HEK293T (cell line): Measurements from ENCODE around the gene TRAPPC12.

ENCODE experiments used
- CTCF ChIA-PET: fragments of 350-600 bp; formaldehyde crosslinking; extraction: SDS; loops from one replicate; lab custom pipeline; 2021; ENCODE audit warnings: antibody characterized with exemption, inconsistent platforms; lab: Yijun Ruan, JAX
- POLR2A ChIA-PET: fragments of 350-600 bp; formaldehyde crosslinking; extraction: SDS; loops from one replicate; lab custom pipeline; 2020; ENCODE audit warnings: antibody characterized with exemption, inconsistent platforms; lab: Yijun Ruan, JAX
- DNase-seq: peaks from one replicate; pipeline ENCODE4 v3.0.0; 2012; ENCODE audit warnings: mixed read lengths; ENCODE audit errors: extremely low spot score
- ARNT ChIP-seq: fragments of 450-650 bp; IDR thresholded peaks from 2 replicates; pipeline ENCODE4 v1.6.1; 2017; ENCODE audit warnings: mild to moderate bottlenecking
- BHLHE40 ChIP-seq: fragments of 450-650 bp; IDR thresholded peaks from 2 replicates; pipeline ENCODE4 v1.6.1; 2016; ENCODE audit warnings: mild to moderate bottlenecking, moderate library complexity, borderline replicate concordance
- CTBP1 ChIP-seq: fragments of 450-650 bp; IDR thresholded peaks from 2 replicates; pipeline ENCODE4 v1.6.1; 2016; ENCODE audit warnings: borderline replicate concordance
- ELF4 ChIP-seq: fragments of 450-650 bp; IDR thresholded peaks from 2 replicates; pipeline ENCODE4 v1.6.1; 2017; ENCODE audit warnings: antibody characterized with exemption
- FOXA1 ChIP-seq: fragments of 450-650 bp; IDR thresholded peaks from 2 replicates; pipeline ENCODE4 v1.6.1; 2016; ENCODE audit warnings: mild to moderate bottlenecking
- FOXK2 ChIP-seq: fragments of 450-650 bp; IDR thresholded peaks from 2 replicates; pipeline ENCODE4 v1.6.1; 2016; ENCODE audit warnings: mild to moderate bottlenecking
- FOXM1 ChIP-seq: fragments of 450-650 bp; IDR thresholded peaks from 2 replicates; pipeline ENCODE4 v1.6.1; 2017; ENCODE audit warnings: mild to moderate bottlenecking, borderline replicate concordance
- HDGF ChIP-seq: fragments of 450-650 bp; IDR thresholded peaks from 2 replicates; pipeline ENCODE4 v1.6.1; 2017; ENCODE audit warnings: antibody characterized with exemption, borderline replicate concordance
- L3MBTL2 ChIP-seq: fragments of 450-650 bp; conservative IDR thresholded peaks from 2 replicates; pipeline ENCODE4 v1.6.1; 2016; ENCODE audit warnings: mild to moderate bottlenecking
- LEF1 ChIP-seq: fragments of 450-650 bp; IDR thresholded peaks from 2 replicates; pipeline ENCODE4 v1.6.1; 2017; ENCODE audit warnings: mild to moderate bottlenecking, borderline replicate concordance
- NFRKB ChIP-seq: fragments of 450-650 bp; IDR thresholded peaks from 2 replicates; pipeline ENCODE4 v1.6.1; 2016; ENCODE audit warnings: mild to moderate bottlenecking, moderate library complexity
- PKNOX1 ChIP-seq: fragments of 450-650 bp; IDR thresholded peaks from 2 replicates; pipeline ENCODE4 v1.6.1; 2016
- SP1 ChIP-seq: fragments of 450-650 bp; IDR thresholded peaks from 2 replicates; pipeline ENCODE4 v1.6.1; 2017
- SUZ12 ChIP-seq: fragments of 450-650 bp; IDR thresholded peaks from 2 replicates; pipeline ENCODE4 v1.6.1; 2016; ENCODE audit warnings: mild to moderate bottlenecking
- TARDBP ChIP-seq: fragments of 450-650 bp; IDR thresholded peaks from 2 replicates; pipeline ENCODE4 v1.6.1; 2016
- ZNF384 ChIP-seq: fragments of 450-650 bp; IDR thresholded peaks from 2 replicates; pipeline ENCODE4 v1.6.1; 2016

Gene TRAPPC12

GRCh38 chr2:3498783-3499394 lies 119.4 kb downstream of the TRAPPC12 start:
- TF ChIP-seq ARNT = no peak
- no peak for TF ChIP-seq L3MBTL2
- no peak for TF ChIP-seq FOXA1
- TF ChIP-seq ZNF384 = no peak
- no peak for TF ChIP-seq FOXM1
- no peak for TF ChIP-seq BHLHE40
- no peak for TF ChIP-seq PKNOX1
- TF ChIP-seq SP1 = no peak
- no peak for TF ChIP-seq ELF4
- no peak for TF ChIP-seq NFRKB
- no peak for TF ChIP-seq LEF1
- no peak for TF ChIP-seq SUZ12
- TF ChIP-seq HDGF = no peak
- TF ChIP-seq CTBP1 = no peak
- no peak for TF ChIP-seq FOXK2
- TF ChIP-seq TARDBP = no peak
- ChIA-PET CTCF (no interaction called here), POLR2A (no interaction called here)
- no peak for DNase-seq

GRCh38 chr2:3500326-3500899 lies 120.9 kb downstream of the TRAPPC12 start:
- TF ChIP-seq ELF4 (no peak), TARDBP (no peak), ARNT (no peak), FOXM1 (no peak), FOXA1 (no peak), BHLHE40 (no peak), LEF1 (no peak), L3MBTL2 (no peak), PKNOX1 (no peak), HDGF (no peak), SUZ12 (no peak), FOXK2 (no peak), NFRKB (no peak), CTBP1 (no peak), ZNF384 (no peak), SP1 (no peak)
- ChIA-PET CTCF (no interaction called here), POLR2A (no interaction called here)
- DNase-seq = no peak

GRCh38 chr2:3503046-3503445 lies 123.6 kb downstream of the TRAPPC12 start:
- no peak for DNase-seq
- POLR2A ChIA-PET = no interaction called here
- CTCF ChIA-PET = no interaction called here
- TF ChIP-seq SP1 (no peak), BHLHE40 (no peak), ELF4 (no peak), SUZ12 (no peak), TARDBP (no peak), ARNT (no peak)

- ChIA-PET CTCF (no interaction called here), POLR2A (no interaction called here)
- DNase-seq = no peak
- TF ChIP-seq ARNT (no peak), BHLHE40 (no peak), SP1 (no peak), FOXM1 (no peak), HDGF (no peak), FOXA1 (no peak), FOXK2 (no peak), NFRKB (no peak), LEF1 (no peak), SUZ12 (no peak), ELF4 (no peak), CTBP1 (no peak)
Observed at GRCh38 chr2:3503483-3503882, 124.0 kb downstream of the TRAPPC12 start.

GRCh38 chr2:3504741-3505140 lies 125.2 kb downstream of the TRAPPC12 start:
- DNase-seq = no peak
- TF ChIP-seq ZNF384 (no peak), L3MBTL2 (no peak), ELF4 (no peak), TARDBP (no peak), FOXM1 (no peak), NFRKB (no peak), SUZ12 (no peak), PKNOX1 (no peak), FOXK2 (no peak), ARNT (no peak), BHLHE40 (no peak), SP1 (no peak), CTBP1 (no peak)
- ChIA-PET POLR2A (no interaction called here), CTCF (no interaction called here)

GRCh38 chr2:3505771-3506170 lies 126.3 kb downstream of the TRAPPC12 start:
- DNase-seq = no peak
- ChIA-PET CTCF (no interaction called here), POLR2A (interaction anchor here (0.8 kb wide), 1 partner anchor 13 kb away, joined by 4 read pairs; no protein-coding TSS in a partner anchor)
- no peak for TF ChIP-seq CTBP1
- no peak for TF ChIP-seq TARDBP
- no peak for TF ChIP-seq FOXK2
- no peak for TF ChIP-seq NFRKB
- TF ChIP-seq BHLHE40 = no peak
- TF ChIP-seq SUZ12 = no peak
- TF ChIP-seq HDGF = no peak
- no peak for TF ChIP-seq ARNT
- TF ChIP-seq FOXM1 = no peak
- TF ChIP-seq SP1 = no peak
- TF ChIP-seq PKNOX1 = no peak
- no peak for TF ChIP-seq L3MBTL2
- TF ChIP-seq ELF4 = no peak
- TF ChIP-seq ZNF384 = no peak
- TF ChIP-seq FOXA1 = no peak
- TF ChIP-seq LEF1 = no peak
